DMS 273 (cell line): ENCODE results near the gene GABRG3.
A peak's percentile ranks its signal among the peaks of the same experiment; 100 is the strongest.

Experiments used
- DNase-seq: peaks from one replicate; lab custom pipeline; 2025; ENCODE audit not compliant: unreplicated experiment; lab: John Stamatoyannopoulos, UW

GABRG3 gene

GRCh38 chr15:26970712-26971210, at the start of gene GABRG3:
TSS of gene GABRG3 (plus strand) at chr15:26971181.
- peak; percentile 71 for DNase-seq

GRCh38 chr15:26921433-26921832, 49.5 kb upstream of the GABRG3 start:
- no peak for DNase-seq

GRCh38 chr15:26926081-26926480, 44.9 kb upstream of the GABRG3 start:
- DNase-seq: no peak

GRCh38 chr15:26928051-26928450, 42.9 kb upstream of the GABRG3 start:
- DNase-seq: no peak

GRCh38 chr15:26929588-26929987, 41.4 kb upstream of the GABRG3 start:
- no peak for DNase-seq

- no peak for DNase-seq
Observed at GRCh38 chr15:26934848-26935247, 36.1 kb upstream of the GABRG3 start.

GRCh38 chr15:26935322-26935721, 35.7 kb upstream of the GABRG3 start:
- no peak for DNase-seq

- DNase-seq: no peak
Observed at GRCh38 chr15:26936502-26936901, 34.5 kb upstream of the GABRG3 start.

- no peak for DNase-seq
Observed at GRCh38 chr15:26937134-26937533, 33.8 kb upstream of the GABRG3 start.

- no peak for DNase-seq
Observed at GRCh38 chr15:26939398-26939797, 31.6 kb upstream of the GABRG3 start.

GRCh38 chr15:26941489-26941888, 29.5 kb upstream of the GABRG3 start:
- DNase-seq: no peak

- no peak for DNase-seq
Observed at GRCh38 chr15:26943866-26944265, 27.1 kb upstream of the GABRG3 start.

GRCh38 chr15:26945046-26945445, 25.9 kb upstream of the GABRG3 start:
- no peak for DNase-seq

- no peak for DNase-seq
Observed at GRCh38 chr15:26950001-26950400, 21.0 kb upstream of the GABRG3 start.

- DNase-seq: no peak
Observed at GRCh38 chr15:26954403-26954802, 16.6 kb upstream of the GABRG3 start.

- DNase-seq: peak; percentile 79
Observed at GRCh38 chr15:26967719-26968269, 3.2 kb upstream of the GABRG3 start.

- no peak for DNase-seq
Observed at GRCh38 chr15:26968806-26969205, 2.2 kb upstream of the GABRG3 start.

- peak; percentile 57 for DNase-seq
Observed at GRCh38 chr15:26971271-26972018, 464 bp downstream of the GABRG3 start.

- no peak for DNase-seq
Observed at GRCh38 chr15:26972636-26973035, 1.7 kb downstream of the GABRG3 start.

- DNase-seq: peak; percentile 64
Observed at GRCh38 chr15:26974120-26974780, 3.3 kb downstream of the GABRG3 start.

- DNase-seq: no peak
Observed at GRCh38 chr15:26981492-26981891, 10.5 kb downstream of the GABRG3 start.

GRCh38 chr15:26983822-26984221, 12.8 kb downstream of the GABRG3 start:
- peak; percentile 12 for DNase-seq
